ENCODE measurements around the gene CUX1. TPM values are rescaled to one million over a fixed set of nuclear protein-coding genes. Genes with fewer than 3 reads are reported as not detected.

Gene CUX1
- total and polyA plus RNA-seq, 9 donors = 42.2 to 151 (median 126) TPM

DNA sequence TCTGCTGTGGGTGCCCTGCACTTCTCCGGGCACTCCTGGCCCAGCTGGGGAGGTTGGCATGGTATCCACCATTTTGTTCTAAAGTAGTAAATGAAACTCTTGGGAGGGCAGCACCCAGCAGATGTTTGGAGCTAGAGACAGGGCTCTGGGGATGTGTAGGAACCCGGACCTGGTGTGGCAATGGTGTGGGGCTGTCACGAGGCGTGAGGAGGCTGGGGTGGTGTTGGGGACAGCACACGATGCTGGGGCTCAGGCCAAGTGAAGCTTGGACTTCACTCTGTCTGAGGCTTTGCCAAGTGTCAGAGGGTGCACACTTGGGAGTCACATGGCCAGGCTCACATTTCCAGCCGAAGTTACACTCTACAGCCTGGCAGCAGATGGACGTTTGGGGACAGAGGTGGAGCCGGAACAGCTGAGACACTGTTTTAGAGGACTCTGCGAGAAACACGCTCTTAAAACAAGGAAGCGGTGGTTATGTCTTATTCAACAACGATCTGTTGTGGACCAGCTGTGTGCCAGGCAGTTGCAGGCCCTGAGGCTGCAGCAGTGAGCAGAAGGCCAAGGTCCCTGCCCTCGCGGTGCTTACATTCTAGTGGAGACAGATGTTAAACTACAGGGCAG, 118.2 kb downstream of the CUX1 start:
- H3K27ac ChIP-seq = peak overlapping the region; percentile 11 to 77
- no peak for TF ChIP-seq CTCF (IDR thresholded peaks at IDR 0.05)
- no peak for TF ChIP-seq POLR2A (IDR thresholded peaks at IDR 0.05)
- no peak for TF ChIP-seq EP300 (IDR thresholded peaks at IDR 0.05)
- intact Hi-C loops (cut with DNase I) = no loop called here
- H3K36me3 ChIP-seq = no peaks in the 10 kb centered on the region
- no peaks in the 10 kb centered on the region for H3K9me3 ChIP-seq
- no peak for DNase-seq
- 58 to 65% (median 65%) methylated on average over 14 of the region's 14 CpGs for WGBS, 3 donors
- no peaks in the 10 kb centered on the region for H3K27me3 ChIP-seq
- H3K4me1 ChIP-seq (ENCODE audit: insufficient read depth) = peaks cover 18% of the 10 kb centered on the region
- peak overlapping the region; percentile 34 for H3K4me3 ChIP-seq

- Histone ChIP-seq H3K27ac (peak overlapping the region in 1 of 2 donors; percentile 77), H3K4me3 (peak overlapping the region; percentile 34), H3K36me3 (no peaks in the 10 kb centered on the region), H3K9me3 (no peaks in the 10 kb centered on the region), H3K4me1 (ENCODE audit: insufficient read depth) (peaks cover 23% of the 10 kb centered on the region), H3K27me3 (no peaks in the 10 kb centered on the region)
- intact Hi-C loops (cut with DNase I) = no loop called here
- 10 to 14% (median 10%) methylated on average over 13 of the region's 13 CpGs for WGBS, 3 donors
- DNase-seq = peak in 3 of 5 donors; percentile 39 to 68 (median 47)
- TF ChIP-seq EP300 (IDR thresholded peaks at IDR 0.05) (no peak), CTCF (IDR thresholded peaks at IDR 0.05) (no peak), POLR2A (IDR thresholded peaks at IDR 0.05) (no peak)
Measured at GRCh38 chr7:101936223-101936610, 118.8 kb downstream of the CUX1 start.

DNA sequence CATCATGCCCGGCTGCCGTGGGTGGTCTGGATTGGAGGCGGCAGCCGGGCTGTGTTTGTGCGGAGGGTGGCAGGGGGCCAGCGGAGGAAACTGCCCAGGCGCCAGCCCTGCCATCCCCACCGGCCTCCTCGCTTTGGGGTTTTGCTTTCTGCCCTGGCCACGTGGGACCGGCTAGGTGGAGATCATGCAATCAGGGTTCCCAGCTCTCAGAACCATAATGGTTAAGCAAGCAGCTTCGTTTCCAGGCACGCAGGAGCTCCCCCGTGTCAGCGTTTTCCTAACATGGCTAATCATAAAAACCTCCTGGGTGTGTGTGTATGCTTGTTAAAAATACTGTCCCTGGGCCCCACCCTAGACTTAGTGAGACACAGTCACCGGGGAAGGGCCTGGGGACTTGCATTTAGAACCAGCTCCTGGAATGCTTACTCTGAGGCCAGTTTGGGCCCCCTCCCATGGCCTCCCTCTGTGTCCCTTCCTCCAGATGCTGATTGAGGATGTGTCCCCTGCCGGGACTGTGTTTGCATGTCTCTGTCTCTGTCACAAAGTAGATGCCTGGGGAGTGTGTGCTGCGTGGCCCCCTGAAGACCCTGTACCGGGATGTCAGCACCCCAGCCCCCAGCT, 119.3 kb downstream of the CUX1 start:
- no peaks in the 10 kb centered on the region for H3K9me3 ChIP-seq
- 10 to 16% (median 12%) methylated on average over 19 of the region's 19 CpGs for WGBS, 3 donors
- H3K4me1 ChIP-seq (ENCODE audit: insufficient read depth) = peaks cover 24% of the 10 kb centered on the region
- H3K4me3 ChIP-seq = peak overlapping the region; percentile 34
- intact Hi-C loops (cut with DNase I) = no loop called here
- peak; percentile 46 to 74 (median 62) for DNase-seq
- no peak for TF ChIP-seq CTCF (IDR thresholded peaks at IDR 0.05)
- no peak for TF ChIP-seq EP300 (IDR thresholded peaks at IDR 0.05)
- no peak for TF ChIP-seq POLR2A (IDR thresholded peaks at IDR 0.05)
- no peaks in the 10 kb centered on the region for H3K27me3 ChIP-seq
- no peaks in the 10 kb centered on the region for H3K36me3 ChIP-seq
- H3K27ac ChIP-seq = peak overlapping the region in 1 of 2 donors; percentile 77

DNA sequence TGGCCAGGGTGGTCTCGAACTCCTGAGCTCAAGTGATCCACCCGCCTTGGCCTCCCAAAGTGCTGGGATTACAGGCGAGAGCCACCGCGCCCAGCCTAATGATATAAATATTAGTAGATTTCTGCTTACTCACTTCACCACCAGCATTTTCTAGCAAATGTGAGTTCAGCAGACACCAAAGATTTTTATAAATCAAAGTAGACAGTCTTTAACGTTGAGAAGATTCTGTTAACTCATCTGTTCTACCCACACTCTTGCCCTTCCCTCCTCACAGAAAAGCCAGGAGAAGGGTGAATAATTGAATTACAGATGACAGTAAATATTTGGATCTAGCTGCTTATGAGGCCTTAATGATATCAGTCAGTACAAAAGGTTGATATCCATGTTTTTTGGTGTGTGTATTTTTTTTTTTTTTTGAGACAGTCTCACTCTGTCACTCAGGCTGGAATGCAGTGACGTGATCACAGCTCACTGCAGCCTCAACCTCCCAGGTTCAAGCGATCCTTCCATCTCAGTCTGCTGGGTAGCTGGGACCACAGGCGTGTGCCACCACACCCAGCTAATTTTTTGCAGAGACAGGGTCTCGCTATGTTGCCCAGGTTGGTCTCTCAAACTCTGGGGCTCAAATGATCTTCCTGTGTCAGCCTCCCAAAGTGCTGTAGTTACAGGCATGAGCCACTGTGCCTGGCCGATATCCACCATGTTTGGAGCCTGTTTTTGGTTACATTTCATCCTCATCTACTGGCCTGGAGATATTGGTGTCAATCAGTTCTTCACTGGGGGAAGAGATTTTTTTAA, 120.5 kb downstream of the CUX1 start:
- Histone ChIP-seq H3K27me3 (no peaks in the 10 kb centered on the region), H3K4me1 (ENCODE audit: insufficient read depth) (peaks cover 30% of the 10 kb centered on the region), H3K9me3 (no peaks in the 10 kb centered on the region), H3K4me3 (no peak overlapping the region), H3K36me3 (no peaks in the 10 kb centered on the region), H3K27ac (no peak overlapping the region)
- intact Hi-C loops (cut with DNase I) = no loop called here
- no peak for TF ChIP-seq CTCF (IDR thresholded peaks at IDR 0.05)
- TF ChIP-seq POLR2A (IDR thresholded peaks at IDR 0.05) = no peak
- no peak for TF ChIP-seq EP300 (IDR thresholded peaks at IDR 0.05)
- WGBS, 3 donors = 93% methylated on average over 11 of the region's 11 CpGs
- no peak for DNase-seq

Measured in ovary (tissue), 9 donors.